T-helper 9 cell (primary cell): ENCODE results near the gene SOCS4.

Experiments
- DNase-seq: peaks from one replicate; pipeline ENCODE4 v3.0.0-alpha.2; 2020

Gene SOCS4

DNA sequence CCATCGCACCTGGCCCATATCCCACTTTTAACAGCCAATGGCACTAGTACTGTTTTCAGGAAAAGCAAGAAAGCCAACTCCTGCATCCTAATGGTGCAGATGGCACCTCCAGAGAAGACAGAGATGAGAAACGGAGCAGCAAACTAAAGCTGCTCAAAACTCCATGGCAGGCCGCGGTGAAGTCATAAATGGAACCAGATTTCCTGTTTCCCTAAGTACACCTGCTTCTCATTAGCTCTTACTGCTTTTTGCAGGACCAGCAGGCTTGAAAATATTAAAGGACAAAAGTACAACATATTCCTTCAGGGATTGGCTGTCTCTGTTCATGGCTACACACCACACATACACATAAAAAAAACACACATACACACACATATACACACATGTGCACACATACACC, 65.3 kb downstream of the SOCS4 start:
- no peak for DNase-seq

DNA sequence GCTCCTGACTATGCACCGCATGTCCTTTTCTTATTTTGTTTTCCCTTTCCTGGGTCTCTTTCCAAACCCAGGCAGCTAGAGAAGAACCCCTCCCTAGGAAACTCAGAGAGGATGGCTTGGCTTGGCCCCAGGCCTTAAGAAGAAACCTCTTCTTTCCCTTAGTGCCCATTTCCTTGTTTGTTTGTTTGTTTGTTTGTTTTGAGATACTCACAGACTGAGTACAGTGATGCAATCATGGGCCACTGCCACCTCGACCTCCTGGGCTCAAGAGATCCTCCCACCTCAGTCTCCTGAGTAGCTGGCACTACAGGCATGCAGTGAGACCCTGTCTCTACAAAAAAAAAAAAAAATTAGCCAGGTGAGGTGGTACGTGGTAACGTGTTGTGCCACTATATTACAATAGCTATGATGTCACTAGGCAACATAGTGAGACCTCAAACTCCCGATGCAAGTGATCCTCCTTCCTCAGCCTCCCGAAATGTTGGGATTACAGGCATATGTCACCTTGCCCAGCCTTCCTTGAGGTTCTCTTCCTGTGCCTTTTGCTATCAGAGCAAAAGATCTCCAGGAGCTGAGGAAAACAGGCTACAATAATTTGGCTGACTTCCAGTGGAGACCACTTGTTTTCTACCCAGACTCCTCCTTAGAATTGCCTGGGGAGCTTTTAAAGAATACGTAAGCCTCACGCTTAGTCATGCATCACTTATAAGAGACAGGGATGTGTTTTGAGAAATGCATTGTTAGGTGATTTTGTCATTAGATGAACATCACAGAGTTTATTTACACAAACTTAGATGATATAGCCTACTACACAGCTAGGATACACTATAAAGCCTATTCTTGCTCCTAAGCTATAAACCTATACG, 67.5 kb downstream of the SOCS4 start:
- DNase-seq = no peak

DNA sequence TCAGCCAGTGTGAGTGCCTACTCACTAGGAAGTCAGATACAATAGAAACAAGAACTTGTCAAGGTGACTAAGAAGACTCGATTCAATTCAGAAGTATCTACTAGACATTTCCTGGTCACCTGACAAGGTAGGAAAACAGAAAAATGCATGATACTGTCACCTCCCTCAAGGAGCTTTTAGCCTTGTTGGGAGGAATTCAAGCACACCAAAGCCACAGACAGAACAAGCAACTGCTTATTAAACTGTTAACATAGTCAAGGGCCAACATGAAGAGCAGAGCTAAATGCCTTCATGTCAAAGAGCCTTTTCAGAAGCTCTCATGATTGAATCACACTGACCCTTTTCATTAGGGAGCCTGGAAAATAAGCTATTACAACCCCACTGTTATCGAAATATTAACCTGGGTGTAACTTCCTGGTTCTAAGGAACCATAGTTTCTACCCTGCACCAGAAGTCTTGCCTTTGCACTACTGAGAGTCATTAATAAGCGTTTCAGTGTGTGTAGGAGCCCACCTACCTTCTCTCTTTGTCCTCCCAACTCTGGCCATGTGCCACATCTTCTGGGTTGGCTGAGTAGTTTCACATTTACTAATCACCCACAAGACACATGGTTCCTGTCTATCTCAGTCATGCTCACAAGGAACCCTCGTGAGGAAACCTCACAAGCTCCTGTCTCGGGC, 71.0 kb downstream of the SOCS4 start:
- no peak for DNase-seq

DNA sequence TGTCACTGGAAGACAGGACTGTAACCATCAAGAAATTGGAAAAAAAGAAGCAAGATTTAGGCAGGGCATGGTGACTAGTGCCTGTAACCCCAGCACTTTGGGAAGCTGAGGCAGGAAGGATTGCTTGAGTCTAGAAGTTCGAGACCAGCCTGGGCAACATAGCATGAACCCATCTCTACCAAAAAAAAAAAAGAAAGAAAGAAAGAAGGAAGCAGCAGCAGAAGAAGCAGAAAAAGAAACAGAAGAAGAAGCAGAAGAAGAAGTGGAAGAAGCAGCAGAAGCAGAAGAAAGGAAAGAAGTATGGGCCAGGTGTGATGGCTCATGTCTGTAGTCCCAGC, 71.5 kb downstream of the SOCS4 start:
- DNase-seq = no peak
